Epithelial cell of prostate (primary cell): ENCODE results near the gene LGALS7.
A peak's percentile ranks its signal among the peaks of the same experiment; 100 is the strongest.

Experiments
- DNase-seq: peaks from one replicate; pipeline ENCODE4 v3.0.0-alpha.2; 2011; ENCODE audit warnings: low read depth, low spot score
- H3K27ac ChIP-seq: fragments of 450-650 bp; 2 replicates; pipeline ENCODE4 v1.5.1; 2017; ENCODE audit warnings: mild to moderate bottlenecking

The LGALS7 gene

DNA sequence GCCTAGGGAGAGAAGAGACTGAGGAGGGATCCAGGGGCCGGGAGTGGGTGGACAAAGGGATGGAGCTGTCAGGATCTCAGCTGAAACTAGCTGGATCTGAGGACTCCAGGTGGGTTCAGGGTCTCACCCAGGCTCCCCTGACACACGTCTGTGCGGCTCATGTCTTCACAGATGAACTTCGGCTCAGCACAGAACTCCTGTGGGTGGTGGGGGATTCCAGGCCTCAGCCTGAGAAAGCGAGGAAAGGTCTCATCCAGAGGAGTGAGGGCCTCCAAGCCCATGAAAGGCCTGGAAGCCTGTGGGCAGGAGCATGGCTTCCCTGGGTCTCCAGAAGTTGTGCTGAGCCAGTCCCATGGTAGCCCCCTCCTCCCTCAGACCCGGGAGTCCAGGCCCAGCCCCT is 30.4 kb downstream of the LGALS7 start:
- no peak for DNase-seq

GRCh38 chr19:38742296-38742695 is 31.0 kb downstream of the LGALS7 start:
- H3K27ac ChIP-seq, result no peak overlapping the region
- DNase-seq, result no peak

More for the DNA sequence above, 30.4 kb downstream of the LGALS7 start:
- no peak overlapping the region for H3K27ac ChIP-seq

- no peak overlapping the region for H3K27ac ChIP-seq
- no peak for DNase-seq
These were observed 31.6 kb downstream of the LGALS7 start for GRCh38 chr19:38741670-38742069.

GRCh38 chr19:38740932-38741331 is 32.4 kb downstream of the LGALS7 start:
- H3K27ac ChIP-seq, result no peak overlapping the region
- no peak for DNase-seq

GRCh38 chr19:38740257-38740592 is 33.1 kb downstream of the LGALS7 start:
- no peak overlapping the region for H3K27ac ChIP-seq
- no peak for DNase-seq

- DNase-seq, result no peak
- no peak overlapping the region for H3K27ac ChIP-seq
These were observed 33.7 kb downstream of the LGALS7 start for GRCh38 chr19:38739440-38740256.

DNA sequence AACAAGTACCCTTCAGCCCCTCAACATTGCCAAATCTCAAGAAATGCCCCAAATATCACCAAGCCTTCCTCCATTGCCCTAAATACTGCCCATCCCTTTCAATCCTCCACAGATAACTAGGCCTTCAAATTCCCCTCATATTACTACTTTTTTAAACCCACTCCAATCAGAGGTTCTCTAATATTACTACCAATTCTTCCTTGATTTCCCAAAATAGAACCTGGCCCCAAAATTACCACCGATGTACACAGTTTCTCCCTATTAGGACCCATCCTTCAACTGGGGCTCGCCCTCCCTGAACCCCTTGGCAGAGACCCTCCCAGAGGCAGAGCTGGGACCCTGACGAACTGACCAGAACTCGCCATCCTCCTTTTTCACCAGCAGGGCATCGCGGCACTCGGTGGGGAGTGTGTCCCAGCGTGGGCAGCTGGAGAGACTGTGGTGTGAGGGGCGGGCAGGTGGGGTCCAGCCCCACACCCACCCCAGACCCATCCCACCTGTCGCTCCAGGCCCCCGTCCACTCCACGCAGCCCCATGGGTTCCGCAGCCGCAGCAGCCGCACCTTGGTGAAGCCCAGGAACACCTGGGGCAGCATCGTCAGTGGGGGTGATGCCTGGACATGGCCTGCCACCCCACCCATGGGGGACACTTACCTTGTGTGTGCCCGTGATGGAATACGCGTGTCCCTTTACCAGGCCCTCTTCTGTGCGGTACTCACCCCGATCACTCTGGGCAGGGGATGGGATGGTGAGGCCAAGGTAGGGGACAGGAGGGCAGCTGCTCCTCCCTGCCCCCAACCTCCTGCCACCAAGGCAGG is 35.2 kb downstream of the LGALS7 start:
- no peak for DNase-seq

GRCh38 chr19:38737281-38737865 is 35.9 kb downstream of the LGALS7 start:
- H3K27ac ChIP-seq, result no peak overlapping the region
- no peak for DNase-seq

More for the DNA sequence above, 35.2 kb downstream of the LGALS7 start:
- H3K27ac ChIP-seq, result no peak overlapping the region

DNA sequence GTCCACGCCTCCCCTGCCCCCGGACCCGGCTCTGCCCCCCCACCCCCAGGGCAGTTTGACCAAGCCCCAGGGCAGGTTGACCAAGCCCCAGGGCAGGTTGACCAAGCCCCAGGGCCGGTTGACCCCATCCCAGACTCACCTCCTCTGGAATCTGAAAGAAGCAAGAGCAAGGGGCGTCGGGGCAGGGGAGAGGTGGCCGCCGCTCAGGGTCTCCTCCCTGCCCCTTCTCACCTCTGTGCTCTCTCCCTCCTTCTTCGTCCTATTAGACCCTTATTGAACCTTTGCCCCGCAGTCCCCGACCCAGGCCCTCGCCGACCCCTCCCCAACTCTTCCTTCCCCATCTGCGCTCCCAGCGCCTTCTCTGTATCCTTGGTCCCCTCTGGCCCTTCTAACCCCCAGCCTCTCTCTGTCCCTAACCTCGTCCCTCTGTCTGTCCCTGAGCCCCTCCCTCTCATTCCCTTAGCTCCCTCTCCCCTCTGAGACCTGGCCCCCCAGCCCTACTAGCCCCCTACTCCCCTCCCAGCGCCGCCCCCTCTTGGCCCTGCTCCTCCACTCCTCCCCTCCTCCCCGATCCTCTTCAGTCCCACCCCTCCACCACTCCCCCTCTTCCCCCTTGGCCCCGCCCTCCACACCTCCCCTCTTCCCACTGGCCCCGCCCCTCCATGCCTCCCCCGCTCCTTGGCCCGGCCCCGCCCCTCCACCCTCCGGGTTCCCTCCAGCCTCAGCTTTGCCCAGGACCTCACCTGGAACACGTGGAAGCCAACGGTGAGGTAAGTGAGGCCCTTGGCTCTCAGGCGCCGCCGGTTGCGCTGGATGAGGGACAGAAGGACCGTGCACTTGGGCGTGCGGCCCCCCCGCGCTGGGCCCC is 36.7 kb downstream of the LGALS7 start:
- peak overlapping the region; percentile 29 for H3K27ac ChIP-seq
- DNase-seq, result no peak

DNA sequence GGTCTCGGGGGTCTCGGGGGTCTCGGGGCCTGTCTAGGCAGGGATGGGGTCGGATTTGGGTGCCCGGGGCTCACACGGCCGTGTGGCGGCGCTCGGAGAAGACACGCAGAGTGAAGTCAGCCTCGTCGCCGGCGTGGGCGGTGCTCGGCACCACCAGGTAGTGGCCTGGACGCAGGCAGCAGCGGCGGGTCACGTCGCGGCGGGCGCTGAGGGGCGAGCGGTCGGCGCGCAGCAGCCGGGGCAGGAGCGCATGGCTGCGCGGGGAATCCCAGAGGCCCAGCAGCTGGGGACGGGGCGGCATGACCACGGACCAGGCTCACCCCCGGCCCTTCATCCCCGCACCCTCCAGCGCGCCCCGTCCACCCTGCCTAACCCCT is 37.3 kb downstream of the LGALS7 start:
- peak overlapping the region; percentile 29 for H3K27ac ChIP-seq
- no peak for DNase-seq

- no peak for DNase-seq
- peak overlapping the region; percentile 87 for H3K27ac ChIP-seq
These were observed 38.0 kb downstream of the LGALS7 start for GRCh38 chr19:38735257-38735686.

DNA sequence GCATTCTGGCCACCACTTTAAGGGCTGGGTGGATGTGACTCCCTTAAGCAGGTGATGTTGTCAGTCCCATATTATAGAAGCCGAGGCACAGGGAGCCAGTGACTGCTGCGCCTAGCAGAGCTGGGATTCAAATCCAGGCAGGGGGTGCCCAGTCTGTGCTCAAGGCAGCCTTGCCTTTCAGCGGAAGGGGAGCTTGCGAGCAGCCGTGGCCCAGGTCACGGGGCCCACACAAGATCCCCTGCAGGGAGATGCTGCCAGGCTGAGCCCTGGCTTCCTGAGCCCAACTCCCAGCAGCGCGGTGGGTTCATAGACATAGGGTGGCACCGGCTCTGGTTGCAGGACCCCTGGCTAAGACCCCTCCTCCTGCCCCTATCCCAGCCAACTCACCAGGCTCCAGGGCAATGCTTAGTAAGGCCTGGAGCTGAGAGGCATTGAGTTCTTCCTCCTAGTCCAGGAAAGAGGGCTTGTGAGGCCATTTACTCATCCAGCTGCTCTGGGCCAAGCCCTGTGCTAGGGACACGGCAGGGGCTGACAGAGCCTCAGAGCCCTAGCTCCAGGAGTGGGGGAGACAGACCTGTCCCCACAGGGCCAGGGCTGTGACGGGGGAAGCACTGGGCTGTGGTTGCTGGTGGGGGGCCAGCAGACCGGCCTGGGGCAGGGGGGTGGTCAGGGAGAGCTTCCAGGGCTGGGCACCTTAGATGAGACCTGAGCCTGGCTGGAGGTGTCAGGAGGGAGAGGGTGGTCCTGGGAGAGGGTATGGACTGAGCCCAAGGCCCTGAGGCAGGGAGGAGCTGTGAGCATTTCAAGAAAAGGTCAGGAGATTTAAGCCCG is 38.7 kb downstream of the LGALS7 start:
- peak overlapping the region; percentile 87 for H3K27ac ChIP-seq
- DNase-seq, result no peak

DNA sequence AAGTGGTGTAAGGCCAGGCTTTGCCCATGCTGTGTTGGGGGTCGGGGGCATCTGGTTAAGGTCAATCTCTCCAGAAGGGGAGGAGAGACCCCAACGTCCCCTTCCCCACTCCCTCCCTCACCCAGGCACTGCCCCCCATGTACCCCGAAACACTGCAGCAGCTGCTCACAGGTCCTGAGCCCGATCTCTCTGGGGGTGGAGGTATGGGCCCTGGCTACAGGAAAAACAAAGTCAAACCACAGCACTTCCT is 39.2 kb downstream of the LGALS7 start:
- H3K27ac ChIP-seq, result peak overlapping the region; percentile 87
- no peak for DNase-seq

GRCh38 chr19:38733493-38734175 is 39.7 kb downstream of the LGALS7 start:
- no peak for DNase-seq
- H3K27ac ChIP-seq, result peak overlapping the region; percentile 87

GRCh38 chr19:38733241-38733492 is 40.1 kb downstream of the LGALS7 start:
- peak overlapping the region; percentile 87 for H3K27ac ChIP-seq
- DNase-seq, result no peak

DNA sequence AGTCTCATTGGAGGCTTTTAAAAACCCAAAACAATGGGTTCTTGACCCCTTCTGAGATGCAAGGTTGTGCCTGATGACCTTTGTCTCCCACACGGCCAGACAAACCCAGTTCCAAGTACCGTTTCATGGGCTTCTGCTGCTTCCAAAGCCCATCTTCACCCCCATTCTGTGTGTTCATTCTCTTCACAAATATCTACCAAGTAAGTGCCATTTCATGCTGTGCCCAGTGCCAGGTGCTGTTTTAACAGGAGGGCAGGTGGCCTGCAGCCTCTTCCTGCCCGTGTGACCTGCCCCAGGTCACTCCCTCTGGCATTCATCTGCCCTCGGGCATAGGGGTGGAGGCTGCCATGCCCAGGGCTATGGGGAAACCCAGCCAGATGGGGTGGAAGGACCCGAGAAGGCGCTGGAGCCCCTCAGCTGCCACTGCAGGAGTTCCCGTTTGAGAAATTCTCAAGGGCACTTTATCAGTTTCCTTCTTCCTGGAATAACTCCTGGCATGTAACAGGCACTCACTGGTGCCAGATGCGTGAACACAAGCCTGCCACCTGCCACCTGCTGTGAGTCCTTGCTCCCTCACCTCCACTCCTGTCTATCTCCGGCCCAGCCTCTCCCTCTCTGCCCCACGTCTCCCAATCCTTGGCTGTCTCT is 41.5 kb downstream of the LGALS7 start:
- H3K27ac ChIP-seq, result peak overlapping the region; percentile 87

DNA sequence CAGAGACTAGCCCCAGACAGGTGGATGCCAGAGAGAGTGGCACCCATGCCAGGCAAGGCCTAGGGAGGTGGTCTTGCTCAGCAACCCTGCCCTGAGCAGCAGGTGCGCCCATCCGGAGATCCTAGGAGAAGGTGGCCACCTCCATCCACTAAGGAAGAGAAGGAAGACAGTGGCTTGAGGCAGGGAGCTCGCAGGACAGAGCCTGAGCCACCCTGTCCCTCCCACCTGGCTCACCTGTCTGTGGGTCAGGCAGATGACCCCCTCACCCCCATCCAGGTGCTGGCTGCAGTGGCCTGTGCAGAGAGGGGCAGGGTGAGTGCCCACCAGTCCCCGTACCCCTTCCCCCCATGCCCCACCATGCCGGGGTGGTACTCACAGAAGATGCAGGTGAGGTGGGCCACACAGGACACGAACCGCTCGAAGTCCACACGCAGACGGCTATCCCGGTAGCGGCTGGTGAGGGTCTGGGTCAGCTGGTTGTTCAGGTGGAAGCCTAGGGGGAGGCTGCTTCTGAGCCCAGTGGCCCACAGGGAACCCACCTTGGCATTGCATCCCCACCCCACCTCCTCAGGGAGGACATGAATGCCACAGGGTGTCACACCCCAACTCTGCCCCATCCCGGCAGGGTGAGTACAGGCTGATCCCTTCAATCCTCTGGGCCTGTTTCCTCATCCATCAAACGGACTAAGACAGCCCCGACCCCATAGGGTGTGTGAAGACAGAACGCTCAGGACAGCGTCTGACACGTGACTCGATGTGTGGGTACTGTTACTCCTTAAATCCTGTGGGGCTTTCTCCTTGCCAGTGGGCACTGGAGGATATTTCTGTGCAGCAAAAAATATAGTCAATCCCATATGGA is 42.4 kb downstream of the LGALS7 start:
- DNase-seq, result no peak
- H3K27ac ChIP-seq, result peak overlapping the region; percentile 87

More for the DNA sequence above, 41.5 kb downstream of the LGALS7 start:
- no peak for DNase-seq

DNA sequence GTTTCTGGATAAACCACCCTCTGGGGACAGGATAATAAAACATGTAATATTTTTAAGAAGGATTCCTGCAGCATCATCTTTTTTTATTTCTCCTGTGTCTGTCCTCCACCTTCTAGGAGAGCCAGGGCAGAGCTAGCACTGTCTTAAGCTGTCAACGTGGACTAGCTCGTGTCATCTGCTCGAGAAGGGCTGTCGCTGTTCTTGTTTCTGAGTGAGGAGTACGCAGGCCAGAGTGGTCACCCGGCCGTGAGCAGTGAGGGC is 42.9 kb downstream of the LGALS7 start:
- DNase-seq, result no peak

More for the DNA sequence above, 42.9 kb downstream of the LGALS7 start:
- H3K27ac ChIP-seq, result no peak overlapping the region
